Aorta (tissue), 5 donors: ENCODE results near the gene LIN7C. TPM values are rescaled to one million over a fixed set of nuclear protein-coding genes. Genes with fewer than 3 reads are reported as not detected.

Experiments
- ATAC-seq: fragments of 200-7000 bp; cut with Tn5 transposase; one replicate; pipeline ENCODE4 v1.9.1; 2022; ENCODE audit warnings: moderate library complexity; ENCODE audit not compliant: low FRiP score
- DNase-seq, 2 donors: peaks; one replicate each; pipeline ENCODE4 v3.0.0-alpha.2; 2020
- H3K27ac ChIP-seq, 2 donors: one replicate each; pipeline ENCODE4 v1.5.1; 2013; ENCODE audit warnings: low read length in 2 of 2, mild to moderate bottlenecking in 2 of 2, moderate library complexity in 2 of 2, control low read depth in 1 of 2, inconsistent platforms in 1 of 2, low read depth in 1 of 2
- H3K27me3 ChIP-seq, 2 donors: one replicate each; pipeline ENCODE4 v1.6.1; 2013; ENCODE audit warnings: control low read depth in 1 of 2, low read length in 1 of 2, mild to moderate bottlenecking in 1 of 2, moderate library complexity in 1 of 2; ENCODE audit not compliant: insufficient read depth in 2 of 2, control insufficient read depth in 1 of 2
- H3K36me3 ChIP-seq, 2 donors: one replicate each; pipeline ENCODE4 v1.6.1; 2013; ENCODE audit warnings: control low read depth in 1 of 2, low read length in 1 of 2, mild to moderate bottlenecking in 1 of 2; ENCODE audit not compliant: insufficient read depth in 2 of 2, control insufficient read depth in 1 of 2
- H3K4me1 ChIP-seq, 2 donors: one replicate each; pipeline ENCODE4 v1.6.1; 2013; ENCODE audit warnings: low read length in 2 of 2, control low read depth in 1 of 2, mild to moderate bottlenecking in 1 of 2, moderate library complexity in 1 of 2; ENCODE audit not compliant: insufficient read depth in 2 of 2, control insufficient read depth in 1 of 2
- H3K4me3 ChIP-seq, 2 donors: one replicate each; pipeline ENCODE4 v1.5.1; 2013; ENCODE audit warnings: low read length in 2 of 2, control low read depth in 1 of 2, mild to moderate bottlenecking in 1 of 2
- H3K9me3 ChIP-seq: one replicate; pipeline ENCODE4 v1.6.1; 2013; ENCODE audit warnings: mild to moderate bottlenecking, low read length; ENCODE audit not compliant: control insufficient read depth
- WGBS, 2 donors: extraction: QIAGEN DNeasy Blood & Tissue Kit; methylation state at CpG; one replicate each; pipeline ENCODE4 v1.1.7; 2013; 5-methylcytosine and 5-hydroxymethylcytosine counted together
- intact Hi-C, 2 donors: fragments of 100-400 bp; cut with DNase I; formaldehyde crosslinking; loops; one replicate each; pipeline versions ENCODE4 v1.14.2 to v1.15.0; 2022
- polyA plus RNA-seq, 2 donors: library from polyadenylated mRNA; stranded (reverse); fragments of 200-250 nt; gene quantifications; one replicate each; pipeline ENCODE4 v1.2.3, GENCODE V29; 2013
- total RNA-seq, 2 donors: library from RNA; stranded (reverse); fragmentation: NEBNext Ultra II Directional; extraction: Animal tissue kit (Norgen Biotek cat#: 25700); gene quantifications; one replicate each; pipeline ENCODE4 v1.2.1, GENCODE V29; 2021
- donor health status: healthy with polysubstance abuse.
- donor health status: Bipolar disorder and iron deficiency.
- donor health status: DM: no; HTN: no; CAD: no.
- donor health status: DM: no; HTN: no; CAD: no.
- donor health status: DM: yes; HTN: yes; CAD: no.

The LIN7C gene
- total and polyA plus RNA-seq, 4 donors: 10.1 to 40.4 (median 23.0) TPM

DNA sequence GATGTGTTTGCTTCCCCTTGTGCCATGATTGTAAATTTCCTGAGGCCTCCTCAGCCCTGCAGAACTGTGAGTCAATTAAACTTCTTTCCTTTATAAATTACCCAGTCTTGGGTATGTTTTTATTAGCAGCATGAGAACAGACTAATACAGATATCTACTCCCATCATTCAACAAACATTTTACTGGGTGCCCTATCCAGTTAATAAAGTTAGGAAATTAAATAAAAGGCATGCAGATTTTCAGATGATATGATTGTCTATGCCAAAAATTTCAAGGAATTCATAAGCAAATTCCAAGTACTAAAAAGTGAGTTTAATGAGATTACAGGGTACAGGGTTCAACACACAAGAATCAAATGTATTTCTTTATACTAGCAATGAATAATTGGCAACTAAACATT, 33.5 kb upstream of the LIN7C start:
- no peaks in the 10 kb centered on the region for H3K4me1 ChIP-seq
- no peaks in the 10 kb centered on the region for H3K36me3 ChIP-seq
- ATAC-seq: no peak
- no peak for DNase-seq
- H3K27me3 ChIP-seq: no peaks in the 10 kb centered on the region
- intact Hi-C loops: no loop called here
- H3K27ac ChIP-seq: no peak overlapping the region
- no peak overlapping the region for H3K4me3 ChIP-seq
- H3K9me3 ChIP-seq: no peaks in the 10 kb centered on the region

DNA sequence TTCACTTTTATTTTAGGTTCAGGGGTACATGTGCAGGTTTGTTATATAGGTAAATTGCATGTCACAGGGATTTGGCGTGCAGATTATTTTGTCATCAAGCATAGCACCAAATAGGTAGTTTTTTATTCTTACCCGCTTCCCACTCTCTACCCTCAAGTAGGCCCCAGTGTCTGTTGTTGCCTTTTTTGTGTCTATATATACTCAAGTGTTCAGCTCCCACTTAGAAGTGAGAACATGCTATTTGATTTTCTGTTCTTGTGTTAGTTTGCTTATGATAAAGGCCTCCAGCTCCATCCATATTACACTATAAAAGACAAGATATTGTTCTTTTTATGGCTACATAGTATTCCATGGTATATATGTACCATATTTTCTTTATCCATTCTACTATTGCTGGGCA, 28.5 kb upstream of the LIN7C start:
- DNase-seq: no peak
- no peaks in the 10 kb centered on the region for H3K9me3 ChIP-seq
- H3K27me3 ChIP-seq: no peaks in the 10 kb centered on the region
- H3K4me1 ChIP-seq: peaks cover 2% of the 10 kb centered on the region in 2 donors
- 94 to 96% methylated on average over 2 of the region's 2 CpGs for WGBS, 2 donors
- no peak overlapping the region for H3K4me3 ChIP-seq
- intact Hi-C loops: no loop called here
- ATAC-seq: no peak
- no peaks in the 10 kb centered on the region for H3K36me3 ChIP-seq
- H3K27ac ChIP-seq: no peak overlapping the region

DNA sequence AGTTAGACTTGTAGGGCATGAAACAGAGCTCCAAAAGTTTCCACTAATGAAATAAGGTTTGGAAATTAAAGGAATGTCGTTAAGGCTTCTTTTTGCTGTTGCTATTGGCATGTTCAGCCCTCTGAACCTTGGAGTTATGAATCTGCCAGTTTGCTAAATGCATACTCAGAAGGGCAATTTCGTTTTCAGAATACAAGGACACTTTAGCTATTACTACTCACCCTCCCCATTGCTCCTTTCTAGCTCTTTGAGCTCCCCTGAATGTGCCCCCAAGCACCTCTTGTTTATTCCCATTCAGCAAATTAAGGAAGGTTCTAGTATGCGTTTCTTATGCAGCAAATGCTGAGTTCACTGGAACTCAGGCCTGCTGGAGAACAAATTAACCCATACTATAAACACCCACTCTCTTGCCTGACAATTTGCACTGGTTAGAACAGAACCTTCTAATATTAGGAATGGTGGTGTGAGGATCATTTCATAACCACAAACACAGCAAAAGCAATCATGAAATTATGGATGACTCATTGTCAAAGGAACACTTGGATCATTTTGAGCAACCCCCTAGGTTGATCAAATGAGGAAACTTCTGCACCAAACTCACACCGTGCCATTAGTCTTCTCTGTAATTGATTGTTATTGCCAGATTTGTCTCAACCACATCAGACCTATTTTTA, 26.2 kb upstream of the LIN7C start:
- 42 to 53% methylated on average over 4 of the region's 4 CpGs for WGBS, 2 donors
- no peak overlapping the region for H3K27ac ChIP-seq

DNA sequence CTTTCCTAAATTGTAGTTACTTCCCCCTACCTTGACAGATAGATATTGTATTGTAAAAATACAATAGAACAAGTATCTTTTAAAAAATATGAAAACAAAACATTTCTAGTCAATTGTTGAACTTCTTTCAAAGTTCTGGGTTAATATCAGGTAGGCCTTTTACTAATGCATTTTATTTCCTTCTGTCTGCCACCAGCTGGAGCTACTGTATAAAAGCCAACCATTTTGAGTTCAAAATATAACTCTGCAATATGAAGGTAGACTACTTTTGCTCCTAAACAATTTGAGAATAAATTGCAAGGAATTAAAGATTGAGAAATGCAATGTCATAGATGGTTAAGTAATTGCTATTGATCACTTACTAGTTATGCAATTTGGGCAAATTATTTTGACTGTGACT, 22.1 kb upstream of the LIN7C start:
- no peaks in the 10 kb centered on the region for H3K36me3 ChIP-seq
- H3K9me3 ChIP-seq: no peaks in the 10 kb centered on the region
- peaks cover 2 to 5% of the 10 kb centered on the region in 2 donors for H3K4me1 ChIP-seq
- no peak overlapping the region for H3K27ac ChIP-seq
- no peak for ATAC-seq
- no peak for DNase-seq
- no peak overlapping the region for H3K4me3 ChIP-seq
- intact Hi-C loops: no loop called here
- no peaks in the 10 kb centered on the region for H3K27me3 ChIP-seq

More for the DNA sequence above, 26.2 kb upstream of the LIN7C start:
- H3K27me3 ChIP-seq: no peaks in the 10 kb centered on the region
- no peaks in the 10 kb centered on the region for H3K9me3 ChIP-seq
- ATAC-seq (no peak), DNase-seq (no peak)
- H3K36me3 ChIP-seq: no peaks in the 10 kb centered on the region
- intact Hi-C loops: no loop called here
- peaks cover 2% of the 10 kb centered on the region in 2 donors for H3K4me1 ChIP-seq
- no peak overlapping the region for H3K4me3 ChIP-seq

DNA sequence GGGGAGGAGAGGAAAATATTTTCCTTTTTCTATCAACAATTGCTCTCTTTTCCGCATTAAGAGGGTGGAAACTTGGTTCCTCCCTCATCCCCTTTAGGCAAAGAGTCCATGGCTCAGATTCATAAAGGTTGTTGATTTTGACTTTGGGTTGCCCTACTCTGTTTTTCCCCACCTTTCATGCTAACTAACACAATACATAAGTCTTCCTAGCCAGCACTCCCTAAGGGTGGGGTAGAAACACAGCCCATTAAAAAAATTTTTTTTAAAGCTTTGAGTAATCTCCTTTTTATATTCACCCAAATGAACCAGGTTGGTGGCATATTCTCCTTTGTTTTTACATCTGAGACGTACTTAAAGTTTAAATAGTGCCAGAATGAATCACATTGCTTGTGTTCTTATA, 20.0 kb upstream of the LIN7C start:
- intact Hi-C loops: no loop called here
- DNase-seq: no peak
- Histone ChIP-seq H3K4me3 (no peak overlapping the region), H3K9me3 (no peaks in the 10 kb centered on the region), H3K4me1 (peaks cover 0 to 2% of the 10 kb centered on the region in 2 donors), H3K27ac (no peak overlapping the region), H3K27me3 (no peaks in the 10 kb centered on the region), H3K36me3 (no peaks in the 10 kb centered on the region)
- no peak for ATAC-seq
- 53 to 55% methylated on average over 2 of the region's 2 CpGs for WGBS, 2 donors

DNA sequence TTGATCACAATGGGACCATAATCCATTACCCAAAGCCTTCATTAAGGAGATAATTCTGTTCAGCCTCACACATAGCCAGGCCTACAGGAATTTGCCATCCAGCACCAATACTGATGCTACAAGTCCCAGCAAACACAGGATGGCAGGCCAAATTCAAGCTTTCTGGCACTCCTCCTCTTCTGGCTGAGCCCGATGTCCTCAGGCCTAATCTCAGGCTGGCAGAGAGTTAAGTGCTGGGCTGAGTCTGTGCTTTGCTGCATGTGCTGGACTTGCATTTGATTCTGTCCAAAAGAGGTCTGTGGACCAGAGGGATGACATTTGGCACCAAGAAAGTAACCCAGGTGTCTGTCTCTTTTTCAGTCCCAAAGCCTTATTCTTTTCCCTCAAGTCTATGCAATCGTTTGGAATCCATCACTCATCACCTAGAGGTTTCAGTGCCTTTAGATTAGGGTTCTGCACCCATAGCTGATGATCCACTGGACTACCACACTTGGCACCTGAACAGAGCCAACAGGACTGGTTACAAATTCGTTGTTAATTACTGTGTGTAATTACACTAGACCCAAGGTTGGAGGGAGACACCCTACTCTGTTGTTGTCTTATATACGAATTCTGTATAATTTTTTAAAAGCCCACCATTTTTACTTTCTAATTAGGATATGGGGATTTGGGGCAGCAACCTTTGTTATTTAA, 19.4 kb upstream of the LIN7C start:
- Histone ChIP-seq H3K4me1 (peaks cover 0 to 2% of the 10 kb centered on the region in 2 donors), H3K4me3 (no peak overlapping the region), H3K27me3 (no peaks in the 10 kb centered on the region), H3K36me3 (no peaks in the 10 kb centered on the region), H3K9me3 (no peaks in the 10 kb centered on the region), H3K27ac (no peak overlapping the region)
- intact Hi-C loops: no loop called here
- 58 to 63% methylated on average over 4 of the region's 4 CpGs for WGBS, 2 donors
- ATAC-seq (no peak), DNase-seq (no peak)

DNA sequence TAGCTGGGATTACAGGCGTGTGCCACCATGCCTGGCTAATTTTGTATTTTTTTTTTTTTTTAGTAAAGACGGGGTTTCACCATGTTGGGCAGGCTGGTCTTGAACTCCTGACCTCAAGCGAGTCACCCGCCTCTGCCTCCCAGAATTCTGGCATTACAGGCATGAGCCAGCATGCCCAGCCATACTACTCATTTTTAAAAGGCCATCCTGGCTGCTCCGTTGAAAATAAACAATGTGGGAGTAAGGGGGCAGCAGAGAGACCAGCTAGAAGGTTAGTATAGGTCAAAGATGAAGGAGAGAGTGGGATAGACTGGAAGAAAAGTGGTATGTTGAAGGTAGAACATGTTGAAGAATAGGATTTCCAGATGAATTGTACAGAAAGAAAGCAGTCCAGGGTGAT, 17.6 kb upstream of the LIN7C start:
- no peak overlapping the region for H3K27ac ChIP-seq
- DNase-seq (no peak), ATAC-seq (no peak)
- H3K4me3 ChIP-seq: no peak overlapping the region
- no peaks in the 10 kb centered on the region for H3K36me3 ChIP-seq
- H3K27me3 ChIP-seq: no peaks in the 10 kb centered on the region
- WGBS, 2 donors: 56 to 67% methylated on average over 5 of the region's 5 CpGs
- H3K9me3 ChIP-seq: no peaks in the 10 kb centered on the region
- H3K4me1 ChIP-seq: peaks cover 0 to 2% of the 10 kb centered on the region in 2 donors
- intact Hi-C loops: no loop called here

DNA sequence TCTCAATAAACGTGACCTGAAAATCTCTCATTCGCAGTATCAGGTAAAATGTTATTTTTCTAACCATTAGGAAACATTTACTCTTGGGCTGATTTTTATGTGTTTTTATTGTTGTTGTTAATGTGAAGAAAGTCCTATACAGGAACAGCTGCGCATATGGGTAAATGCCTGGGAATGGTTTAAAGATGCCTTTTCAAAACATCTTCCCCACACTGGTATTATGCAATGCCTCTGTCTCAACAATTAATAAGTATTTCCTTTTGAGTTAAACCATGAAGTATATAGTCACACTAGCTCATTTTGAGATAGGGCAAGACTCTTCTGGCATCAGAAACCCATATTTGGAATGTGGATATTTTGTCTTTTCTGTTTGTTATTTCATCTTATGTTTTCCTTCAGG, 13.7 kb upstream of the LIN7C start:
- Histone ChIP-seq H3K4me1 (peaks cover 0 to 2% of the 10 kb centered on the region in 2 donors), H3K9me3 (no peaks in the 10 kb centered on the region), H3K27me3 (no peaks in the 10 kb centered on the region), H3K27ac (no peak overlapping the region), H3K4me3 (no peak overlapping the region), H3K36me3 (no peaks in the 10 kb centered on the region)
- DNase-seq (no peak), ATAC-seq (no peak)
- 96 to 97% methylated on average over 3 of the region's 3 CpGs for WGBS, 2 donors
- intact Hi-C loops: no loop called here

DNA sequence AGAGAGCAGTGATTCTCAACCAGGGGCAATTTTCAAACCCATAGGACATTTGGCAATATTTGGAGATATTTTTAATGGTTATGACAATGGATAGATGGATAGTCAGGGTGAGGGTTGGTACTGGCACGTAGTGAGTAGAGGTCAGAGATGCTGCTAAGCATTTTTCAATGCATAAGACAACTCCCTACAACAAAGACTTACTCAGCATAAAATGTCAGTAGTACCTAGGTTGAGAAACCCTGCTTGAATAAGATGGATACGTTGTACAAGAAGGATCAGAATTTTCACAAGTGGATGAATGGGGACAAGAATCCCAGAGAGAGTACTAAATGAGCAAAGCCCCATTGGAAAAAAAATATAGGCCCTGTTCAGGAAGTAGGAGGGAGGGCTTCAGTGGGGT, 11.9 kb upstream of the LIN7C start:
- intact Hi-C loops: no loop called here
- no peaks in the 10 kb centered on the region for H3K9me3 ChIP-seq
- H3K4me1 ChIP-seq: peaks cover 0 to 2% of the 10 kb centered on the region in 2 donors
- no peak for ATAC-seq
- H3K4me3 ChIP-seq: no peak overlapping the region
- 85 to 87% methylated on average over 2 of the region's 2 CpGs for WGBS, 2 donors
- H3K27me3 ChIP-seq: no peaks in the 10 kb centered on the region
- H3K27ac ChIP-seq: no peak overlapping the region
- no peaks in the 10 kb centered on the region for H3K36me3 ChIP-seq
- DNase-seq: no peak
